Dermis microvascular lymphatic vessel endothelial cell (primary cell): ENCODE results near the gene SLC25A45. TPM values are rescaled to one million over a fixed set of nuclear protein-coding genes. Genes with fewer than 3 reads are reported as not detected.

ENCODE experiments used
- DNase-seq, 2 donors: peaks; one replicate each; pipeline versions ENCODE4 v3.0.0 to v3.0.0-alpha.2; 2010; ENCODE audit warnings: low read depth in 2 of 2
- total RNA-seq: library from RNA; depleted of rRNA; stranded (reverse); fragments of >200 nt; gene quantifications from 2 replicates; pipeline ENCODE4 v1.2.1, GENCODE V29; 2014

The SLC25A45 gene
- 1.6 and 1.7 TPM in 2 replicates for total RNA-seq

- peak; percentile 83 to 99 for DNase-seq
These were observed at the start of gene SLC25A45 for GRCh38 chr11:65382033-65382803. Gene SLC25A45 (minus strand): TSS chr11:65382646. CDS start chr11:65381951, 695 bp downstream.

- no peak for DNase-seq
These were observed 49.1 kb upstream of the SLC25A45 start for GRCh38 chr11:65431451-65432099.

DNA sequence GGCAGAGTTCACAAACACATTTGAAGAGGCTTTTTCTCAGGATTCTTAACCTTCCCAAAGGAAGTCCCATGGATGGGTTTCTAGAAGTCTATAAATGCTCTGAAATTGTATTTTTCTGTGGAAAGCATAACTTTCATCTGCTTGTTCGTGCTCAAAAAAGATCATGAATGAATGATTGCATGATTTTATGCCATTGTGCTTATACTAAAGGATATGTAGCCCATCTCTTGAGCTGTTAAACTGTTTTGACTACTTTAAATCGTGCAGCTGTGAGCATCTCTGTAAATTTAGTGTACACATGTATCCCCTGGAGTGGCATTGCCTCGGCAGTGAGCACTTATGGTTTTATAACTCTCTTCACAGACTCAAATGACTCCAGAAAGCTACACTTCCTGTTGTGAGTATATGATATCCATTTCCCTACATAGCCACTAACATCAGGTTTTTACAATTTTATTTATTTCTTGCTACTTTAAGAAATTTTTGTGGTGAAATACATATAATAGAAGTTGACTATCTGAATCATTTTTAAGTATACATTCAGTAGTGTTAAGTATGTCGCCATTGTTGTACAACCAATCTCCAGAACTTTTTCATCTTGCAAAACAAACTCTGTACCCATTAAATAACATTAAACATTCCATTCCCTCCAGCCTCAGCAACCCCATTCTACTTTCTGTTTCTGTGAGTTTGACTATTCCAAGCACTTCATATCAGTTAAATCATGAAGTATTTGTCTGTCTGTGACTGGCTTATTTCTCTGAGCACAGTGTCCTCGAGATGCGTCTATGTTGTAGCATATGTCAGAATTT is 48.2 kb upstream of the SLC25A45 start:
- peak in 1 of 2 donors; percentile 54 for DNase-seq

DNA sequence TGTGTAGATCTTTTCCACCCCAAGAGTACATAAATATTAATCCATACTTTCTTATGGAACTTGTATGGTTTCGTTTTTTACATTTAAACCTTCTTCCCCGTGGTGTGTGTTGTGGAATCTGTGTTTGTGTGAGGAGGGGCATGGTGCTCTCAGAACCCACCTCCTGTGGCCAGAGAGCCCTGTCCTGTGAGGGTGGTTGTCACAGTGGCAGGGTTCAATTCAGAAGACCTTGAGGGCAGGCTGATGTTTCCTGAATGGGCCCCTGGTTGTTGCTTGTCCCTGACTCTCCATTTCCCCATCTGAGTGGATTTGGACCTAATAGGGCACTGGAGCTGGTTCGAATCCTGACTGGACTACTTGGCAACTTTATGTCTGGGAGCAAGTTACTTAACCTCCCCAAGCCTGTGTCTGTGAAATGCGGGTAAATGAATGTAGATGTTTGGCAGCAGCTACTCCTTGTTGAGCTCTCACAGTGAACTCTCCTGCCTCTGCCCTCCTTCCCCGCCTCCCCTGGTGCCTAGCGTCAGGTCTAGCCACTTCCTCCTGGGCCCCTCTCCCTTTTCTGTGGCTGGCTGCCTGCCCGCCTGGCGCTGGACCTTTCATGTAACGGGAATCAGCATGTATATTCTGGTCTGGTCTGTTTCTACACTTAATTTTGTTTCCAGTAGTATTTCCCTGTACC is 47.4 kb upstream of the SLC25A45 start:
- peak in 1 of 2 donors; percentile 74 for DNase-seq

DNA sequence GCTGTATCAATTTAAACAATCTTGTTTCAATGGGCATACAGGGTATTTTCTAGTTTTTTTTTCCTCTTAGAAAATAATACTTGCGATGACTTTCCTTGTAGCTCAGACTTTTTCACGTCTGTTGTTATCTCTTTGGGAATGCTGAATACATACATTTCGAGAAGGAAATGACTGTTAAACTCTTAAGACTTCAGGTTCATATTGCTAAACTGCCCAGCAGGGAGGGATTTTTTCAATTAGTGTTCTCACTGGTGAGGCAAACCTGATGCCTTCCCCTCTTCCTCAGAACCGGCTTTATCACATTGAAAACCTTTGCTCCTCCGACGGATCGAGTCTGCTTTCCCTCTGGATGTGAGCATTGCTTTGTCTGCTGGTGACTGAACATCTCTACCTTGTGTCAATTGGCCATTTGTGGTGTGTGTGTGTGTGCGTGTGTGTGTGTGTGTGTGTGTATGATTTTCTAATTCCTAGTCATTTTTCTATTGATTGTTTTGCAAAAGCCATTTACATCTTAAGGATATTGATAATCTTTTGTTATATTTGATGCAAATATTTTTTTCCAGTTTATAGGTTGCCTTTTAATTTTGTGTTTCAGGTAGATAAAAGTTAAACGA is 46.7 kb upstream of the SLC25A45 start:
- peak in 1 of 2 donors; percentile 70 for DNase-seq

- no peak for DNase-seq
These were observed 46.2 kb upstream of the SLC25A45 start for GRCh38 chr11:65428578-65429067.

DNA sequence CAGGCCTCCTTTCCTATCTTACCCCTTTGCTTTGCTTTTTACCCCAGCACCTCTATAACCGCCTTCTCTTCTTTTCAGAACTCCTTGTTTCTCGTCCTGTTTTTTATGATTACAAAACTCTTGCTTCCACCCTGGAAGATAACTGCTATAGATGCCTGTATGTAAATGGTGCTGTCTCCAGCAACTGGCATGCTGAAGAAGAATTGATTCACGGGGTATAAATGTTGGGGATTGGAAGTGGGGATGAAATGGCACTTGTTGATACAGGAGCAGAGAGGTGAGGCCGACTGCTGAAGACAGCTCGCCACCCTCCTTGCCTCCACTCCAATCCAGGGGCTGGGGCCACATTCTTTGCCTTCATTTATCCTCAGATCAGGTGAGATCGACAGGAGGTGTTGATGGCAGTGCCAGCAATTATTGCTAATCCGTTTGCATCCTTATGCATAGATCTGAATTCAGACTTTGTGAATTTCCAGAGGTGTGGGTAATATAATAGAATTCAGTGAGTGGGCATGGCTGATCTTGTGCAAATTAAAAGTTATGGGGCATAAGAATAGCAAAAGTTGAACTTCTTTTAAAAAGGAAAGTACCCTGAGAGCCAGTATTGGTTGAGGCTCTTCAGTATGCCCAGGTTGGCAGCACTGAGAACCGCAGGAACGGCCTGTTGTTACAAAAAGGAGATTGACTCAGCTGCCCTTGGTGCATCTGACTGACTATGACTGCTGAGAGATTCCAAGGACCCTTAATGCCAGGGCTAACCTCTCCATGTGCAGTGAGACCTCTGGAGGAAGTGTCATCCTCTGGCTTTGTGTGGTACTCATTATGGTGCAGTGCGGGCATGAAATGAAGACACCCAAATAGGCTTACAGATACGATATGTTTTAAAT is 45.5 kb upstream of the SLC25A45 start:
- DNase-seq = peak in 1 of 2 donors; percentile 75

DNA sequence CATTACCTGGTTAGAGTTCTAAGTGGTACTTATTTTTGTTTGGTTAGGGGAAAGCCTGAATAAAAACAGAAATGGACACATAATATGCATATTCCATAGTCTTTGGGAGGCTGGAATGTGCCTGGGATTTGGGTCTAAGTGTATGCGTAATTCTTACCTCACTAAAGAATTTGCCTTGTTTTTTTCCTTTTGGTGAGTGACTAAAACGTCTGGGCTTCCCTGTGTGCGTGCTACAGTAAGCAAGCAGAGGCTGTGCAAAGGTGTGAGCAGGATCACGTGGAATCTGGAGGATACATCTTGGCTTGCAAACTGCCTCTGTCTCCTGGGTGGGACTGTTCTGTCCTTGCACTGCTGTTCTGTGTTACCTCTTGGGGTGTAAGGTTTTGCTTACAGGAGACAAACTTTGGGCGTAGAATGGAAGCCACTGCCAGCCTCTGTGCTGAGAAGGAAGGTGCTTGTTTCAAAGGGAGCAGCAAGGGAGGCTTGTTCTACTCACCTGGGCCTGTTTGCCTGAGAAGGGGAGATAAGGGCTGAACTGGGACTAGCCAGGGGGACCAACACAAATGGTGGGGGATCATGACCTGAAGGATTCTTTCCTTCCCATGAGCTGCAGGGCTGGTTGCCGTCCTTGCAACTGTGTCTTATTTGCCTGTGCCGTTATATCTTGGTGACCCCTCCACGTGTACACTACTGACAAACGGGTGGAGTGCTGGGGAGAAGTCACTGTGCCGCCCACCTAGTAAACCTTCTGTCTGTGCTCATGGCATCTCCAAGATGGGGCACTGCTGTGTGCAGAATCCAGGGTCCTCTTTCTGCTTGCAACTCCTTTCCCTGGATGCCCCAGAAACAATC is 44.6 kb upstream of the SLC25A45 start:
- DNase-seq = peak in 1 of 2 donors; percentile 54

DNA sequence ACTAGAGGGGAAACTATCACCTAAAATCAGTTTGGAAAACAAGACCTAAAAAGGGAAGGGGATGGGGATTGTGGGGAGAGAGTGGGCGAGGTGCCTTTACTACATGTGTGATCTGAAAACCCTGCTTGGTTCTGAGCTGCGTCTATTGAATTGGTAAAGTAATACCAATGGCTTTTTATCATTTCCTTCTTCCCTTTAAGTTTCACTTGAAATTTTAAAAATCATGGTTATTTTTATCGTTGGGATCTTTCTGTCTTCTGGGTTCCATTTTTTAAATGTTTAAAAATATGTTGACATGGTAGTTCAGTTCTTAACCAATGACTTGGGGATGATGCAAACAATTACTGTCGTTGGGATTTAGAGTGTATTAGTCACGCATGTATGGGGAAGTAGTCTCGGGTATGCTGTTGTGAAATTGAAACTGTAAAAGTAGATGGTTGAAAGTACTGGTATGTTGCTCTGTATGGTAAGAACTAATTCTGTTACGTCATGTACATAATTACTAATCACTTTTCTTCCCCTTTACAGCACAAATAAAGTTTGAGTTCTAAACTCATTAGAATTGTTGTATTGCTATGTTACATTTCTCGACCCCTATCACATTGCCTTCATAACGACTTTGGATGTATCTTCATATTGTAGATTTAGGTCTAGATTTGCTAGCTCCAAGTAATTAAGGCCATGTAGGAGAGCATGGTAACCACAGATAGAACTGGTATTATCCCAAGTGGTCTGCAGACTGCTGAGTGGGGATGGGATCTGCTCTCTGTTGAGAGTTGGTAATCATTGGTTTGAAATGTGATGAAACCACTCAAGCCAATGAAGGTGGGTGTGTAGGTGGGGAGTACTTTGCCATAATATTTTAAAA is 43.8 kb upstream of the SLC25A45 start:
- DNase-seq = peak in 1 of 2 donors; percentile 74

DNA sequence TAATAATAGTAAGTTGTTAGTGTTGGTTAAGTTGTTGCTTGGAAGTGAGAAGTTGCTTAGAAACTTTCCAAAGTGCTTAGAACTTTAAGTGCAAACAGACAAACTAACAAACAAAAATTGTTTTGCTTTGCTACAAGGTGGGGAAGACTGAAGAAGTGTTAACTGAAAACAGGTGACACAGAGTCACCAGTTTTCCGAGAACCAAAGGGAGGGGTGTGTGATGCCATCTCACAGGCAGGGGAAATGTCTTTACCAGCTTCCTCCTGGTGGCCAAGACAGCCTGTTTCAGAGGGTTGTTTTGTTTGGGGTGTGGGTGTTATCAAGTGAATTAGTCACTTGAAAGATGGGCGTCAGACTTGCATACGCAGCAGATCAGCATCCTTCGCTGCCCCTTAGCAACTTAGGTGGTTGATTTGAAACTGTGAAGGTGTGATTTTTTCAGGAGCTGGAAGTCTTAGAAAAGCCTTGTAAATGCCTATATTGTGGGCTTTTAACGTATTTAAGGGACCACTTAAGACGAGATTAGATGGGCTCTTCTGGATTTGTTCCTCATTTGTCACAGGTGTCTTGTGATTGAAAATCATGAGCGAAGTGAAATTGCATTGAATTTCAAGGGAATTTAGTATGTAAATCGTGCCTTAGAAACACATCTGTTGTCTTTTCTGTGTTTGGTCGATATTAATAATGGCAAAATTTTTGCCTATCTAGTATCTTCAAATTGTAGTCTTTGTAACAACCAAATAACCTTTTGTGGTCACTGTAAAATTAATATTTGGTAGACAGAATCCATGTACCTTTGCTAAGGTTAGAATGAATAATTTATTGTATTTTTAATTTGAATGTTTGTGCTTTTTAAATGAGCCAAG is 42.9 kb upstream of the SLC25A45 start:
- peak in 1 of 2 donors; percentile 67 for DNase-seq

- DNase-seq = peak in 1 of 2 donors; percentile 50
These were observed 42.0 kb upstream of the SLC25A45 start for GRCh38 chr11:65424205-65425104.

DNA sequence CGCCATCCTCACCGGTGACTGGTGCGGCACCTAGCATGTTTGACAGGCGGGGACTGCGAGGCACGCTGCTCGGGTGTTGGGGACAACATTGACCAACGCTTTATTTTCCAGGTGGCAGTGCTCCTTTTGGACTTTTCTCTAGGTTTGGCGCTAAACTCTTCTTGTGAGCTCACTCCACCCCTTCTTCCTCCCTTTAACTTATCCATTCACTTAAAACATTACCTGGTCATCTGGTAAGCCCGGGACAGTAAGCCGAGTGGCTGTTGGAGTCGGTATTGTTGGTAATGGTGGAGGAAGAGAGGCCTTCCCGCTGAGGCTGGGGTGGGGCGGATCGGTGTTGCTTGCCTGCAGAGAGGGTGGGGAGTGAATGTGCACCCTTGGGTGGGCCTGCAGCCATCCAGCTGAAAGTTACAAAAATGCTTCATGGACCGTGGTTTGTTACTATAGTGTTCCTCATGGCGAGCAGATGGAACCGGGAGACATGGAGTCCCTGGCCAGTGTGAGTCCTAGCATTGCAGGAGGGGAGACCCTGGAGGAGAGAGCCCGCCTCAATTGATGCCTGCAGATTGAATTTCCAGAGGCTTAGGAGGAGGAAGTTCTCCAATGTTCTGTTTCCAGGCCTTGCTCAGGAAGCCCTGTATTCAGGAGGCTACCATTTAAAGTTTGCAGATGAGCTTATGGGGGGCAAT is 41.2 kb upstream of the SLC25A45 start:
- peak in 1 of 2 donors; percentile 29 for DNase-seq

- peak; percentile 95 for DNase-seq
These were observed 40.4 kb upstream of the SLC25A45 start, which contains the start of gene NEAT1 for GRCh38 chr11:65422633-65423515. Gene NEAT1 (plus strand): TSS chr11:65422798.
